Ovary (tissue), 3 donors: ENCODE measurements around the gene GPX2.

ENCODE experiments used
- EP300 ChIP-seq: sonication (generic); formaldehyde crosslinking; IDR thresholded peaks from one replicate; pipeline ENCODE4 v1.6.1; 2017; ENCODE audit warnings: antibody characterized with exemption
- POLR2A ChIP-seq: fragments of 450-650 bp; IDR thresholded peaks from one replicate; pipeline ENCODE4 v1.6.1; 2017; ENCODE audit warnings: antibody characterized with exemption, mild to moderate bottlenecking, moderate library complexity
- TF ChIP-seq, protein P1 (sequence below), 3 donors: fragments of 450-650 bp in 2 of 3; fragments of 200-600 bp in 1 of 3; IDR thresholded peaks; one replicate each; pipeline versions ENCODE4 v1.5.1 to v1.8.0; 2016 to 2022; ENCODE audit warnings: antibody characterized with exemption in 3 of 3, mild to moderate bottlenecking in 1 of 3
- donor health status: DM: no; HTN: no; CAD: no.

DNA sequence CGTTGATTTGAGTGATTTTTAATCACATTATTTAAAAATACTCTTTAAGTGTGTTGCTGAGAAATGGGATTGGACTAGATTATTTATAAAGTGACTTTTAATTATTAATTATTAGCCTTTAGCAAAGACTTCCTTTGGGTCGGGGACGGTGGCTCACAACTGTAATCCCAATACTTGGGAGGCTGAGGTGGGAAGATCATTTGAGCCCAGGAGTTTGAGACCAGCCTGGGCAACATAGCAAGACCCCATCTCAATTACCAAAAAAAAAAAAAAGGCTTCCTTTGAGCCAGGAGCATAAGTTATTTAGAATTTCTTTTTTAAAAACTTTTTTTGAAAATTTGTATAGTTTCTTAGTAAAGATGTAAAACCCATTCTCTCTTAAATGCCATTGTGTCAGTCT, 19.5 kb downstream of the GPX2 start:
- TF ChIP-seq, protein P1, sequence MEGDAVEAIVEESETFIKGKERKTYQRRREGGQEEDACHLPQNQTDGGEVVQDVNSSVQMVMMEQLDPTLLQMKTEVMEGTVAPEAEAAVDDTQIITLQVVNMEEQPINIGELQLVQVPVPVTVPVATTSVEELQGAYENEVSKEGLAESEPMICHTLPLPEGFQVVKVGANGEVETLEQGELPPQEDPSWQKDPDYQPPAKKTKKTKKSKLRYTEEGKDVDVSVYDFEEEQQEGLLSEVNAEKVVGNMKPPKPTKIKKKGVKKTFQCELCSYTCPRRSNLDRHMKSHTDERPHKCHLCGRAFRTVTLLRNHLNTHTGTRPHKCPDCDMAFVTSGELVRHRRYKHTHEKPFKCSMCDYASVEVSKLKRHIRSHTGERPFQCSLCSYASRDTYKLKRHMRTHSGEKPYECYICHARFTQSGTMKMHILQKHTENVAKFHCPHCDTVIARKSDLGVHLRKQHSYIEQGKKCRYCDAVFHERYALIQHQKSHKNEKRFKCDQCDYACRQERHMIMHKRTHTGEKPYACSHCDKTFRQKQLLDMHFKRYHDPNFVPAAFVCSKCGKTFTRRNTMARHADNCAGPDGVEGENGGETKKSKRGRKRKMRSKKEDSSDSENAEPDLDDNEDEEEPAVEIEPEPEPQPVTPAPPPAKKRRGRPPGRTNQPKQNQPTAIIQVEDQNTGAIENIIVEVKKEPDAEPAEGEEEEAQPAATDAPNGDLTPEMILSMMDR (IDR thresholded peaks at IDR 0.05), result no peak
- no peak for TF ChIP-seq EP300
- no peak for TF ChIP-seq POLR2A
